ENCODE data around the gene RNF39. TPM values are rescaled to one million over a fixed set of nuclear protein-coding genes. Genes with fewer than 3 reads are reported as not detected.

RNF39 gene
- total RNA-seq, 2 experiments from 2014 or later: not detected

- Mint-ChIP-seq H3K9me3 (peaks cover 5% of the 10 kb centered on the region), H3K36me3 (ENCODE audit: low read depth) (peaks cover 42% of the 10 kb centered on the region), H3K27ac (peak within 1 kb of the TSS; percentile 96), H3K4me1 (ENCODE audit: low read depth) (peaks cover 48% of the 10 kb centered on the region), H3K27me3 (ENCODE audit: low read depth) (peaks cover 7% of the 10 kb centered on the region), H3K4me3 (peak within 1 kb of the TSS; percentile 90)
- CTCF ChIA-PET: interaction anchor here (0.7 to 1.9 kb wide), 5 partner anchors 10 to 344 kb away, joined by 3 to 15 read pairs (median 3); no protein-coding TSS in a partner anchor
- intact Hi-C loops (cut with micrococcal nuclease): loop anchor here (1.0 to 10.0 kb wide), 13 partner anchors 36 to 1802 kb away; partner anchors contain the start of genes GNL1, HLA-A, MRPS18B and PPP1R10
- peak; percentile 99 for DNase-seq
These were observed 8.8 kb downstream of the RNF39 start, which contains the start of gene PPP1R11 for GRCh38 chr6:30066577-30067459. TSS of gene PPP1R11 (plus strand) at chr6:30067198. CDS start at chr6:30067411, 213 bp downstream.

DNA sequence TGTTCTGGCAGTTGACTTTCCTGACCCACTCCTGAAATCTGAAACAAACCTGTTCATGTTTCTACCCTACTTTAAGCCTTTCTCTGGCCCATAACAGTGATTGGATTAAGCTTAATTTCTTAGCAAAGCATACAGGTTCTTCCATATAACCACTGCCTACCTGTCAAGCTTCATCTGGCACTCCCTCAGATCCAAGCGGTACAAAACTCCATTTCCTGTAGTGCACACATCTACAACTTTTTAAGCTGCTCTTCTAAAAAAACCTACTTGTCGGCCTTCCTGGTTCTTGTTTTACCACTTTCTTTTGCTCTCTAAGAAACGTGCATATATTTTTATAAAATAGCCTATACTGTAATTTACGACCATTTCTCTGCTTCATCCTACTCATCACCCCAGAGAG, 9.5 kb downstream of the RNF39 start:
- CTCF ChIA-PET: interaction anchor here (0.7 to 1.9 kb wide), 5 partner anchors 9 to 345 kb away, joined by 3 to 15 read pairs (median 3); no protein-coding TSS in a partner anchor
- DNase-seq: no peak
- H3K4me3 Mint-ChIP-seq: peak overlapping the region; percentile 90
- peaks cover 5% of the 10 kb centered on the region for H3K9me3 Mint-ChIP-seq
- peak overlapping the region; percentile 96 for H3K27ac Mint-ChIP-seq
- H3K27me3 Mint-ChIP-seq (ENCODE audit: low read depth): peaks cover 4% of the 10 kb centered on the region
- peaks cover 46% of the 10 kb centered on the region for H3K36me3 Mint-ChIP-seq (ENCODE audit: low read depth)
- peaks cover 47% of the 10 kb centered on the region for H3K4me1 Mint-ChIP-seq (ENCODE audit: low read depth)
- intact Hi-C loops (cut with micrococcal nuclease): loop anchor here (2.0 to 10.0 kb wide), 11 partner anchors 37 to 1801 kb away; partner anchors contain the start of genes GNL1, HLA-A, MRPS18B and PPP1R10

- Mint-ChIP-seq H3K27ac (peak overlapping the region; percentile 26), H3K4me1 (ENCODE audit: low read depth) (peaks cover 44% of the 10 kb centered on the region), H3K27me3 (ENCODE audit: low read depth) (no peaks in the 10 kb centered on the region), H3K4me3 (peak overlapping the region; percentile 16), H3K36me3 (ENCODE audit: low read depth) (peaks cover 26% of the 10 kb centered on the region), H3K9me3 (peaks cover 5% of the 10 kb centered on the region)
- no peak for DNase-seq
- intact Hi-C loops (cut with micrococcal nuclease): loop anchor here (5.0 to 10.0 kb wide), 7 partner anchors 176 to 1799 kb away; partner anchors contain the start of genes GNL1, MRPS18B, PPP1R10 and PRR3
- CTCF ChIA-PET: no interaction called here
These were observed 12.3 kb downstream of the RNF39 start for GRCh38 chr6:30063315-30063714.

GRCh38 chr6:30062471-30063178, 12.9 kb downstream of the RNF39 start:
- intact Hi-C loops (cut with micrococcal nuclease): loop anchor here (5.0 to 10.0 kb wide), 7 partner anchors 175 to 1798 kb away; partner anchors contain the start of genes GNL1, MRPS18B, PPP1R10 and PRR3
- H3K36me3 Mint-ChIP-seq (ENCODE audit: low read depth): peaks cover 24% of the 10 kb centered on the region
- no peaks in the 10 kb centered on the region for H3K27me3 Mint-ChIP-seq (ENCODE audit: low read depth)
- peaks cover 38% of the 10 kb centered on the region for H3K4me1 Mint-ChIP-seq (ENCODE audit: low read depth)
- H3K27ac Mint-ChIP-seq: peak overlapping the region; percentile 98
- CTCF ChIA-PET: no interaction called here
- peak overlapping the region; percentile 98 for H3K4me3 Mint-ChIP-seq
- H3K9me3 Mint-ChIP-seq: peaks cover 5% of the 10 kb centered on the region
- DNase-seq: no peak

- intact Hi-C loops (cut with micrococcal nuclease): loop anchor here (1.0 to 10.0 kb wide), 8 partner anchors 175 to 1797 kb away; partner anchors contain the start of genes GNL1, HLA-F, MRPS18B and PPP1R10
- CTCF ChIA-PET: interaction anchor here (0.7 to 1.6 kb wide), 4 partner anchors 41 to 324 kb away, joined by 3 to 6 read pairs (median 5); no protein-coding TSS in a partner anchor
- peaks cover 22% of the 10 kb centered on the region for H3K36me3 Mint-ChIP-seq (ENCODE audit: low read depth)
- no peaks in the 10 kb centered on the region for H3K27me3 Mint-ChIP-seq (ENCODE audit: low read depth)
- H3K4me3 Mint-ChIP-seq: peak overlapping the region; percentile 98
- peak; percentile 67 for DNase-seq
- H3K4me1 Mint-ChIP-seq (ENCODE audit: low read depth): peaks cover 34% of the 10 kb centered on the region
- peak overlapping the region; percentile 98 for H3K27ac Mint-ChIP-seq
- H3K9me3 Mint-ChIP-seq: peaks cover 5% of the 10 kb centered on the region
These were observed 13.6 kb downstream of the RNF39 start for GRCh38 chr6:30061858-30062458.

GRCh38 chr6:30061092-30061857, 14.3 kb downstream of the RNF39 start, which contains the start of gene POLR1H:
TSS of gene POLR1H (plus strand) at chr6:30061265. CDS start at chr6:30061525, 260 bp downstream.
- peak within 1 kb of the TSS; percentile 98 for H3K27ac Mint-ChIP-seq
- H3K36me3 Mint-ChIP-seq (ENCODE audit: low read depth): peaks cover 24% of the 10 kb centered on the region
- intact Hi-C loops (cut with micrococcal nuclease): loop anchor here (1.0 to 10.0 kb wide), 8 partner anchors 174 to 1796 kb away; partner anchors contain the start of genes GNL1, HLA-F, MRPS18B and PPP1R10
- H3K4me3 Mint-ChIP-seq: peak within 1 kb of the TSS; percentile 98
- CTCF ChIA-PET: interaction anchor here (0.7 to 1.6 kb wide), 4 partner anchors 41 to 323 kb away, joined by 3 to 6 read pairs (median 5); no protein-coding TSS in a partner anchor
- peaks cover 5% of the 10 kb centered on the region for H3K9me3 Mint-ChIP-seq
- no peaks in the 10 kb centered on the region for H3K27me3 Mint-ChIP-seq (ENCODE audit: low read depth)
- H3K4me1 Mint-ChIP-seq (ENCODE audit: low read depth): peaks cover 34% of the 10 kb centered on the region
- DNase-seq: peak; percentile 94

DNA sequence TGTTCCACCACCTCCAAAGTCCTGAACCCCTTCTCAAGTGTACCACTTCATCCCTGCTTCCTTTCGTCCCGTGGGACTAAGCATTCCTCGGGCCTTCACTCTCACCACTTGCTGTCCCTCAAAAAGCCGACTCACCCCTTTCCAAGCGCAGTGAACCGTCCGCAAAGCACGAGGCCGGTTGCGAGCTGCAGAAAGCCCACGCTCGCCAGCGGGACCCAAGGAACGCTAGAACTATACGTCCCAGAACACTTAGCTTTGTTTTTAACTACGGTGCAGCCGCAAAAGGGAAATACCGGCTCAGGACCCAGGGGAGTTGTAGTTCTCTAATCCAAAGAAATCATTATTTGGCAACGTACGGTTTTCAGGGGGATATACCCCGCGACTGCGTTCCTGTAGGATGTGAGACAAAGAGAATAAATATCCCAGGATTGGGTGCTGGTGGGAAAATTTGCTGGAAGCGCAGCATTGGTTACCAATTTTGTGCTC, 14.9 kb downstream of the RNF39 start:
- Mint-ChIP-seq H3K9me3 (peaks cover 5% of the 10 kb centered on the region), H3K36me3 (ENCODE audit: low read depth) (peaks cover 24% of the 10 kb centered on the region), H3K4me1 (ENCODE audit: low read depth) (peaks cover 29% of the 10 kb centered on the region), H3K27me3 (ENCODE audit: low read depth) (no peaks in the 10 kb centered on the region), H3K4me3 (peak overlapping the region; percentile 98), H3K27ac (peak overlapping the region; percentile 98)
- intact Hi-C loops (cut with micrococcal nuclease): loop anchor here (1.0 to 10.0 kb wide), 8 partner anchors 173 to 1796 kb away; partner anchors contain the start of genes GNL1, HLA-F, MRPS18B and PPP1R10
- CTCF ChIA-PET: interaction anchor here (0.7 to 1.6 kb wide), 6 partner anchors 9 to 110 kb away, joined by 3 to 6 read pairs (median 4); no protein-coding TSS in a partner anchor
- peak; percentile 35 for DNase-seq

DNA sequence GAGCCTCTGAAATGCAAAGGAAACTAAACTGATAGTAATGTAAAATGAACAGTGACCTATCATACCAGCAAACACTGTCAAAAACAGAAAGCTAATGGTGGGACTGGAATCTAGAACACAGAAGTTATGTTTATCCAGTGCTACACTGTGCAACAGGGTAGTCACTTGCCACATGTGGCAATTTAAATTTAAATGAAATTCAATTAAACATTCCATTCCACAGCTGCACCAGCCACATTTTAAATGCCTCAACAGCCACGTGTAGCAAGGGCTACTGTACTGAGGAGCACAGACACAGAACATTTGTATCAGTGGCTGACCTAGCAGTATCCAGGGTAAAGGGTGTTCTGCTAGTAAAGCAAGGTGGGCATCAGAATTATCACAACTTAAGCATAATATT, 20.1 kb downstream of the RNF39 start:
- intact Hi-C loops (cut with micrococcal nuclease): no loop called here
- peaks cover 8% of the 10 kb centered on the region for H3K4me1 Mint-ChIP-seq (ENCODE audit: low read depth)
- no peak for DNase-seq
- CTCF ChIA-PET: no interaction called here
- peaks cover 8% of the 10 kb centered on the region for H3K36me3 Mint-ChIP-seq (ENCODE audit: low read depth)
- no peak overlapping the region for H3K4me3 Mint-ChIP-seq
- no peaks in the 10 kb centered on the region for H3K9me3 Mint-ChIP-seq
- no peak overlapping the region for H3K27ac Mint-ChIP-seq
- H3K27me3 Mint-ChIP-seq (ENCODE audit: low read depth): no peaks in the 10 kb centered on the region

- no peak for DNase-seq
- Mint-ChIP-seq H3K9me3 (no peaks in the 10 kb centered on the region), H3K4me3 (no peak overlapping the region), H3K27me3 (ENCODE audit: low read depth) (no peaks in the 10 kb centered on the region), H3K4me1 (ENCODE audit: low read depth) (no peaks in the 10 kb centered on the region), H3K36me3 (ENCODE audit: low read depth) (peaks cover 8% of the 10 kb centered on the region), H3K27ac (no peak overlapping the region)
- CTCF ChIA-PET: no interaction called here
- intact Hi-C loops (cut with micrococcal nuclease): no loop called here
These were observed 21.9 kb downstream of the RNF39 start for GRCh38 chr6:30053682-30054081.

DNA sequence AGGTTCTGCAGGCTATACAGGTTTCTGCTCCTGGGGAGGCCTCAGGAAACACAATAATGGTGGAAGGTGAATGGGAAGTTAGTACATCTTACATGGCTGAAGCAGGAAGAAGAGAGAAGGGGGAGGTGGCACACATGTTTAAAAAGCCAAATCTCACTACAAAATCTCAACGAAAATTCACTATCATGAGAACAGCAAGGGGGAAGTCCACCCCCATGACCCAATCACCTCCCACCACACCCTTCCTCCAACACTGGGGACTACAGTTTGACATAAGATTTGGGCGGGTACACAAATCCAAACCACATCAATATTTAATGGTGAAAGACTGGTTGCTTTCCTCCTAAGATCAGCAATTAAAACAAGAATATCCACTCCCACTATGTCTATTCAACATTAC, 28.3 kb downstream of the RNF39 start:
- no peaks in the 10 kb centered on the region for H3K27me3 Mint-ChIP-seq (ENCODE audit: low read depth)
- no peak overlapping the region for H3K27ac Mint-ChIP-seq
- intact Hi-C loops (cut with micrococcal nuclease): no loop called here
- H3K4me3 Mint-ChIP-seq: no peak overlapping the region
- no peak for DNase-seq
- peaks cover 2% of the 10 kb centered on the region for H3K4me1 Mint-ChIP-seq (ENCODE audit: low read depth)
- no peaks in the 10 kb centered on the region for H3K9me3 Mint-ChIP-seq
- CTCF ChIA-PET: interaction anchor here (1.1 to 1.2 kb wide), 2 partner anchors 13 to 19 kb away, joined by 3 to 4 read pairs; no protein-coding TSS in a partner anchor
- peaks cover 5% of the 10 kb centered on the region for H3K36me3 Mint-ChIP-seq (ENCODE audit: low read depth)
